ENCODE results near the gene MAPK9. TPM values are rescaled to one million over a fixed set of nuclear protein-coding genes. Genes with fewer than 3 reads are reported as not detected.

The MAPK9 gene
- total RNA-seq, 1 experiment from 2014 or later: 93.1 TPM

DNA sequence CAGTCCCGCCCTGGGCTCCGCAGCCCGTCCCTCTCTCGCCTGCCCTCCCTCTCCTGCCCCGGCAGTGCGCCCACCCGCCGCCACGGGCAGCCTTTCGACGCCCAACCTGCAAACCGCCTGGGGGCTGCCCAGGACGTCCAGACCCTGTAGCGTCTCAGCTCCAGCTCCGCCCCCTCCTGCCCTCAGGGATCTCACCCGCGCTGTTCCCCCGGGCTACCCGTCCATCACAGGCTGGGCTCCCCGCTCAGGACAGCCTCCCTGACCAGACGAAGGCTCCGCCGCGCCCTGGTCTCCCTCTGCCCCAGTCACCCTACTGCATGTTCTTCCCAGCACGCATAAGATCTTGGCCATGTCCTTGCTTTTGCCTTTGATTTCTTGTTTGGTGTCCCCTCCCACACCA is 84.3 kb downstream of the MAPK9 start:
- no peak overlapping the region for H3K4me3 ChIP-seq (ENCODE audit: low read depth, low read length)
- BruUV-seq (replicated peaks): no TSS peak
- no peaks in the 10 kb centered on the region for H3K36me3 ChIP-seq (ENCODE audit: control insufficient read depth, insufficient read depth, low read length)
- intact Hi-C loops (cut with micrococcal nuclease; ENCODE audit: unreplicated experiment): loop anchor here (10.0 kb wide), 2 partner anchors 83 to 267 kb away; no protein-coding TSS in a partner anchor
- no peaks in the 10 kb centered on the region for H3K9me3 ChIP-seq
- ChIA-PET POLR2A (no interaction called here), CTCF (interaction anchor here (1.9 to 2.0 kb wide), 3 partner anchors 46 to 108 kb away, joined by 4 to 8 read pairs (median 5); no protein-coding TSS in a partner anchor)
- Mint-ChIP-seq H3K4me3 (ENCODE audit: unreplicated experiment) (no peak overlapping the region), H3K27ac (ENCODE audit: unreplicated experiment) (no peak overlapping the region), H3K9me3 (ENCODE audit: unreplicated experiment) (no peaks in the 10 kb centered on the region), H3K27me3 (ENCODE audit: insufficient read depth, unreplicated experiment) (peaks cover 8% of the 10 kb centered on the region), H3K36me3 (ENCODE audit: insufficient read depth, unreplicated experiment) (no peaks in the 10 kb centered on the region), H3K4me1 (ENCODE audit: low read depth, unreplicated experiment) (peaks cover 6% of the 10 kb centered on the region)
- TF ChIP-seq, protein P1, sequence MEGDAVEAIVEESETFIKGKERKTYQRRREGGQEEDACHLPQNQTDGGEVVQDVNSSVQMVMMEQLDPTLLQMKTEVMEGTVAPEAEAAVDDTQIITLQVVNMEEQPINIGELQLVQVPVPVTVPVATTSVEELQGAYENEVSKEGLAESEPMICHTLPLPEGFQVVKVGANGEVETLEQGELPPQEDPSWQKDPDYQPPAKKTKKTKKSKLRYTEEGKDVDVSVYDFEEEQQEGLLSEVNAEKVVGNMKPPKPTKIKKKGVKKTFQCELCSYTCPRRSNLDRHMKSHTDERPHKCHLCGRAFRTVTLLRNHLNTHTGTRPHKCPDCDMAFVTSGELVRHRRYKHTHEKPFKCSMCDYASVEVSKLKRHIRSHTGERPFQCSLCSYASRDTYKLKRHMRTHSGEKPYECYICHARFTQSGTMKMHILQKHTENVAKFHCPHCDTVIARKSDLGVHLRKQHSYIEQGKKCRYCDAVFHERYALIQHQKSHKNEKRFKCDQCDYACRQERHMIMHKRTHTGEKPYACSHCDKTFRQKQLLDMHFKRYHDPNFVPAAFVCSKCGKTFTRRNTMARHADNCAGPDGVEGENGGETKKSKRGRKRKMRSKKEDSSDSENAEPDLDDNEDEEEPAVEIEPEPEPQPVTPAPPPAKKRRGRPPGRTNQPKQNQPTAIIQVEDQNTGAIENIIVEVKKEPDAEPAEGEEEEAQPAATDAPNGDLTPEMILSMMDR (IDR thresholded peaks at IDR 0.05; ENCODE audit: insufficient read depth in 1 of 2, low read depth in 1 of 2, low read length in 1 of 2, severe bottlenecking in 1 of 2, unreplicated experiment in 1 of 2): no peak
- no peak for DNase-seq
- peaks cover 7% of the 10 kb centered on the region for H3K4me1 ChIP-seq
- H3K27me3 ChIP-seq (replicated peaks; ENCODE audit: control insufficient read depth, insufficient read depth, low read length): no peaks in the 10 kb centered on the region

DNA sequence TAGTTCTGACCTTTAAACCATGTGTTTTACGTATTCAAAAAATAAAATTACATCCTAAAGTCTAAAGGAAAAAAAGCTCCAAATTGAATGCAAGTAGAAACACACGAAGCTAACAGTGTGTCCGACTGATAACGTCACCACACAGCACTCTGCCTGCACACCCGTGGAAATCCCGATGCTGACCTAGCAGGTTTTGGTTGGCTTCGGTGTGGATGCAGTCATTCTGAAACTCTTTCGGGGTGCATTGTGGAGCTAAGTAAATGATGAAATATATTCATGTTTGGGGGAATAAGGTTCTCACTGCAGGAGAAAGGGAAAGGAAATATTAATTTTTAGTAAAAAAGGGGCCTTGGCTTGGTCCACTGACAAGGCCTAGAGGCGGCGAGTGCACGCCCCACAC is 84.9 kb downstream of the MAPK9 start:
- no peak overlapping the region for H3K4me3 ChIP-seq (ENCODE audit: low read depth, low read length)
- peaks cover 7% of the 10 kb centered on the region for H3K27me3 Mint-ChIP-seq (ENCODE audit: insufficient read depth, unreplicated experiment)
- peaks cover 7% of the 10 kb centered on the region for H3K4me1 ChIP-seq
- TF ChIP-seq, protein P1 (IDR thresholded peaks at IDR 0.05; ENCODE audit: insufficient read depth in 1 of 2, low read depth in 1 of 2, low read length in 1 of 2, severe bottlenecking in 1 of 2, unreplicated experiment in 1 of 2): no peak
- intact Hi-C loops (cut with micrococcal nuclease; ENCODE audit: unreplicated experiment): loop anchor here (10.0 kb wide), 2 partner anchors 82 to 268 kb away; no protein-coding TSS in a partner anchor
- H3K36me3 Mint-ChIP-seq (ENCODE audit: insufficient read depth, unreplicated experiment): no peaks in the 10 kb centered on the region
- no peaks in the 10 kb centered on the region for H3K27me3 ChIP-seq (replicated peaks; ENCODE audit: control insufficient read depth, insufficient read depth, low read length)
- no TSS peak for BruUV-seq (replicated peaks)
- no peak overlapping the region for H3K27ac Mint-ChIP-seq (ENCODE audit: unreplicated experiment)
- no peaks in the 10 kb centered on the region for H3K9me3 Mint-ChIP-seq (ENCODE audit: unreplicated experiment)
- H3K4me1 Mint-ChIP-seq (ENCODE audit: low read depth, unreplicated experiment): peaks cover 6% of the 10 kb centered on the region
- no peaks in the 10 kb centered on the region for H3K36me3 ChIP-seq (ENCODE audit: control insufficient read depth, insufficient read depth, low read length)
- ChIA-PET POLR2A (no interaction called here), CTCF (interaction anchor here (0.8 to 1.9 kb wide), 2 partner anchors 10 to 107 kb away, joined by 3 to 4 read pairs; no protein-coding TSS in a partner anchor)
- no peaks in the 10 kb centered on the region for H3K9me3 ChIP-seq
- no peak overlapping the region for H3K4me3 Mint-ChIP-seq (ENCODE audit: unreplicated experiment)
- no peak for DNase-seq

- Mint-ChIP-seq H3K9me3 (ENCODE audit: unreplicated experiment) (no peaks in the 10 kb centered on the region), H3K36me3 (ENCODE audit: insufficient read depth, unreplicated experiment) (no peaks in the 10 kb centered on the region), H3K27me3 (ENCODE audit: insufficient read depth, unreplicated experiment) (peaks cover 7% of the 10 kb centered on the region), H3K27ac (ENCODE audit: unreplicated experiment) (no peak overlapping the region), H3K4me3 (ENCODE audit: unreplicated experiment) (no peak overlapping the region), H3K4me1 (ENCODE audit: low read depth, unreplicated experiment) (peaks cover 6% of the 10 kb centered on the region)
- H3K36me3 ChIP-seq (ENCODE audit: control insufficient read depth, insufficient read depth, low read length): no peaks in the 10 kb centered on the region
- DNase-seq: no peak
- H3K27me3 ChIP-seq (replicated peaks; ENCODE audit: control insufficient read depth, insufficient read depth, low read length): no peaks in the 10 kb centered on the region
- CTCF ChIA-PET: interaction anchor here (1.9 kb wide), 1 partner anchor 108 kb away, joined by 4 read pairs; no protein-coding TSS in a partner anchor
- H3K9me3 ChIP-seq: no peaks in the 10 kb centered on the region
- intact Hi-C loops (cut with micrococcal nuclease; ENCODE audit: unreplicated experiment): loop anchor here (10.0 kb wide), 2 partner anchors 81 to 269 kb away; no protein-coding TSS in a partner anchor
- H3K4me1 ChIP-seq: peaks cover 7% of the 10 kb centered on the region
- TF ChIP-seq, protein P1 (IDR thresholded peaks at IDR 0.05; ENCODE audit: insufficient read depth in 1 of 2, low read depth in 1 of 2, low read length in 1 of 2, severe bottlenecking in 1 of 2, unreplicated experiment in 1 of 2): no peak
- BruUV-seq (replicated peaks): no TSS peak
- POLR2A ChIA-PET: no interaction called here
- H3K4me3 ChIP-seq (ENCODE audit: low read depth, low read length): no peak overlapping the region
Measured at GRCh38 chr5:180205916-180206315, 86.0 kb downstream of the MAPK9 start.
